PC-9 (cell line): ENCODE results near the gene CMTM8. TPM values are rescaled to one million over a fixed set of nuclear protein-coding genes. Genes with fewer than 3 reads are reported as not detected.

Experiments
- BruUV-seq: library from RNA; stranded (reverse); fragments of 400-500 nt; replicated peaks from 2 replicates; lab custom pipeline; 2021; lab: Mats Ljungman, UMichigan
- CTCF ChIA-PET: fragments of 300-600 bp; sonication (Branson Sonifier 250); formaldehyde crosslinking; loops from one replicate; lab custom pipeline; 2022; ENCODE audit warnings: antibody characterized with exemption; lab: Charles Lee
- POLR2A ChIA-PET: fragments of 300-600 bp; sonication (Branson Sonifier 250); formaldehyde crosslinking; loops from one replicate; lab custom pipeline; 2022; ENCODE audit warnings: antibody characterized with exemption; ENCODE audit not compliant: unreplicated experiment; lab: Charles Lee
- DNase-seq, 2 experiments: peaks; one replicate each; pipeline versions ENCODE4 v3.0.0 to v3.0.0-alpha.2; 2015 to 2022; ENCODE audit warnings: mixed read lengths in 1 of 2
- H2AFZ ChIP-seq: fragments of 200-600 bp; sonication (generic); 2 replicates; pipeline ENCODE4 v1.8.1; 2017; ENCODE audit warnings: antibody characterized with exemption
- H3F3A ChIP-seq: fragments of 200-600 bp; sonication (generic); 2 replicates; pipeline ENCODE4 v1.8.1; 2017; ENCODE audit warnings: antibody characterized with exemption, mild to moderate bottlenecking, low read depth; ENCODE audit not compliant: insufficient read depth
- H3K27ac ChIP-seq: fragments of 200-600 bp; sonication (generic); 2 replicates; pipeline ENCODE4 v1.6.1; 2016; ENCODE audit warnings: mixed run types
- H3K27me3 ChIP-seq: fragments of 200-600 bp; sonication (generic); 2 replicates; pipeline ENCODE4 v1.6.1; 2016; ENCODE audit warnings: low read depth, mixed run types; ENCODE audit not compliant: insufficient read depth
- H3K36me3 ChIP-seq: fragments of 200-600 bp; sonication (generic); 2 replicates; pipeline ENCODE4 v1.6.1; 2016; ENCODE audit warnings: low read depth, mixed run types
- H3K4me1 ChIP-seq: fragments of 200-600 bp; sonication (generic); replicated peaks from 2 replicates; pipeline ENCODE4 v1.6.1; 2016; ENCODE audit warnings: mixed run types; ENCODE audit not compliant: insufficient read depth
- H3K4me2 ChIP-seq: fragments of 200-600 bp; sonication (generic); 2 replicates; pipeline ENCODE4 v1.6.1; 2017; ENCODE audit warnings: mixed run types
- H3K4me3 ChIP-seq: fragments of 200-600 bp; sonication (generic); 2 replicates; pipeline ENCODE4 v1.6.1; 2016; ENCODE audit warnings: mixed run types
- H3K79me2 ChIP-seq: fragments of 200-600 bp; sonication (generic); 2 replicates; pipeline ENCODE4 v1.6.1; 2017; ENCODE audit warnings: low read depth, mixed run types
- H3K9me2 ChIP-seq: fragments of 200-600 bp; sonication (generic); 2 replicates; pipeline ENCODE4 v1.8.1; 2017; ENCODE audit warnings: mild to moderate bottlenecking; ENCODE audit not compliant: insufficient read depth
- H3K9me3 ChIP-seq: fragments of 200-600 bp; sonication (generic); 2 replicates; pipeline ENCODE4 v1.8.1; 2016; ENCODE audit warnings: low read depth; ENCODE audit not compliant: insufficient read depth
- H4K20me1 ChIP-seq: fragments of 200-600 bp; sonication (generic); 2 replicates; pipeline ENCODE4 v1.8.1; 2017; ENCODE audit not compliant: insufficient read depth
- CTCF ChIP-seq: fragments of 200-600 bp; sonication (generic); conservative IDR thresholded peaks from 2 replicates; pipeline ENCODE4 v1.6.1; 2017; ENCODE audit warnings: mixed run types, antibody characterized with exemption, mild to moderate bottlenecking, moderate library complexity
- EZH2 ChIP-seq: fragments of 200-600 bp; sonication (generic); IDR thresholded peaks from 2 replicates; pipeline ENCODE4 v1.8.0; 2017; ENCODE audit warnings: antibody characterized with exemption, low read depth
- intact Hi-C: fragments of 100-400 bp; cut with micrococcal nuclease; formaldehyde crosslinking; loops from one replicate; pipeline ENCODE4 v1.10.0; 2022; ENCODE audit not compliant: unreplicated experiment
- total RNA-seq: library from RNA; stranded (reverse); gene quantifications from 2 replicates; pipeline ENCODE4 v1.2.3, GENCODE V29; 2021

The CMTM8 gene
- total RNA-seq, 1 experiment from 2014 or later = 17.8 TPM

- H3K27ac ChIP-seq = no peak overlapping the region
- no peak overlapping the region for H2AFZ ChIP-seq
- H3K27me3 ChIP-seq = no peaks in the 10 kb centered on the region
- no TSS peak for BruUV-seq
- no peaks in the 10 kb centered on the region for H3K4me1 ChIP-seq
- H3K79me2 ChIP-seq = no peaks in the 10 kb centered on the region
- H3K4me3 ChIP-seq = no peak overlapping the region
- intact Hi-C loops = loop anchor here (2.0 kb wide), 1 partner anchor 319 kb away; no protein-coding TSS in a partner anchor
- H3K4me2 ChIP-seq = no peak overlapping the region
- H3K9me2 ChIP-seq = no peaks in the 10 kb centered on the region
- DNase-seq = no peak
- POLR2A ChIA-PET = interaction anchor here (0.6 kb wide), 1 partner anchor 125 kb away, joined by 3 read pairs; no protein-coding TSS in a partner anchor
- no peaks in the 10 kb centered on the region for H3K9me3 ChIP-seq
- TF ChIP-seq CTCF (no peak), EZH2 (no peak)
- no peaks in the 10 kb centered on the region for H3F3A ChIP-seq
- H3K36me3 ChIP-seq = no peaks in the 10 kb centered on the region
- H4K20me1 ChIP-seq = no peaks in the 10 kb centered on the region
- CTCF ChIA-PET = no interaction called here
Measured at GRCh38 chr3:32337505-32337904, 99.0 kb downstream of the CMTM8 start.

GRCh38 chr3:32340039-32340438 is 101.6 kb downstream of the CMTM8 start:
- DNase-seq = no peak
- H3K4me1 ChIP-seq = no peaks in the 10 kb centered on the region
- H3K9me3 ChIP-seq = no peaks in the 10 kb centered on the region
- ChIA-PET POLR2A (no interaction called here), CTCF (no interaction called here)
- no peak overlapping the region for H3K4me2 ChIP-seq
- H2AFZ ChIP-seq = no peak overlapping the region
- H3K27me3 ChIP-seq = no peaks in the 10 kb centered on the region
- H3K4me3 ChIP-seq = no peak overlapping the region
- BruUV-seq = no TSS peak
- no peaks in the 10 kb centered on the region for H3K79me2 ChIP-seq
- intact Hi-C loops = loop anchor here (1.0 kb wide), 1 partner anchor 163 kb away; no protein-coding TSS in a partner anchor
- TF ChIP-seq EZH2 = no peak
- peak; percentile 44 for TF ChIP-seq CTCF
- H3F3A ChIP-seq = no peaks in the 10 kb centered on the region
- no peaks in the 10 kb centered on the region for H3K9me2 ChIP-seq
- H3K36me3 ChIP-seq = no peaks in the 10 kb centered on the region
- H4K20me1 ChIP-seq = no peaks in the 10 kb centered on the region
- no peak overlapping the region for H3K27ac ChIP-seq

- Histone ChIP-seq H3K4me3 (no peak overlapping the region), H3K4me1 (no peaks in the 10 kb centered on the region), H3K27me3 (no peaks in the 10 kb centered on the region), H3K9me3 (no peaks in the 10 kb centered on the region), H4K20me1 (no peaks in the 10 kb centered on the region), H2AFZ (no peak overlapping the region), H3K36me3 (no peaks in the 10 kb centered on the region), H3K27ac (no peak overlapping the region), H3K79me2 (no peaks in the 10 kb centered on the region), H3K9me2 (no peaks in the 10 kb centered on the region), H3F3A (no peaks in the 10 kb centered on the region), H3K4me2 (no peak overlapping the region)
- POLR2A ChIA-PET = no interaction called here
- no peak for DNase-seq
- intact Hi-C loops = loop anchor here (1.0 kb wide), 1 partner anchor 163 kb away; no protein-coding TSS in a partner anchor
- CTCF ChIA-PET = no interaction called here
- BruUV-seq = no TSS peak
- TF ChIP-seq EZH2 (no peak), CTCF (no peak)
Measured at GRCh38 chr3:32340611-32341365, 102.3 kb downstream of the CMTM8 start.
